ENCODE data around the gene TMED1. TPM values are rescaled to one million over a fixed set of nuclear protein-coding genes. Genes with fewer than 3 reads are reported as not detected.
A peak's percentile ranks its signal among the peaks of the same experiment; 100 is the strongest.

Gene TMED1
- total and polyA plus RNA-seq, 9 of the 15 experiments (the other 6 are each of a cell fraction or from before 2014, with no cell fraction given): 0.86 to 30.2 (median 23.5) TPM

- peak; percentile 53; the same call in 1 of the 2 replicates for TF ChIP-seq ZNF79 (CRISPR knock-in tag; IDR thresholded peaks at IDR 0.05; ENCODE audit: low read depth)
- TF ChIP-seq ZNF174 (CRISPR knock-in tag; IDR thresholded peaks at IDR 0.05): no peak
- TF ChIP-seq EHMT2 (IDR thresholded peaks at IDR 0.05): peak; percentile 35; the same call in 1 of the 2 replicates
- no peak for TF ChIP-seq ERF (CRISPR knock-in tag; IDR thresholded peaks at IDR 0.05)
- no peak for TF ChIP-seq GATAD2A (IDR thresholded peaks at IDR 0.05)
- peak; percentile 40; the same call in 1 of the 2 replicates for TF ChIP-seq ZNF175 (CRISPR knock-in tag; IDR thresholded peaks at IDR 0.05; ENCODE audit: low read depth)
- no peak for TF ChIP-seq HSF4 (CRISPR knock-in tag; IDR thresholded peaks at IDR 0.05; ENCODE audit: borderline replicate concordance)
- TF ChIP-seq RBM39 (optimal IDR thresholded peaks at IDR 0.05; ENCODE audit: low read depth, low read length): no peak
- TF ChIP-seq RNF2 (IDR thresholded peaks at IDR 0.05): peak; percentile 67; the same call in 1 of the 2 replicates
- peak; percentile 66 for TF ChIP-seq ETV1 (tag; conservative IDR thresholded peaks at IDR 0.05; ENCODE audit: low read depth)
- TF ChIP-seq ZNF583 (CRISPR knock-in tag; IDR thresholded peaks at IDR 0.05): peak; percentile 70; the same call in 1 of the 2 replicates
- TF ChIP-seq ZNF184 (CRISPR knock-in tag; IDR thresholded peaks at IDR 0.05): no peak
- no peak for TF ChIP-seq NFATC3 (IDR thresholded peaks at IDR 0.05)
These were observed 23.1 kb downstream of the TMED1 start (continued) for GRCh38 chr19:10812902-10813404.

GRCh38 chr19:10812196-10812595, 23.8 kb downstream of the TMED1 start:
- Histone ChIP-seq H3K27ac (ENCODE audit: extremely low read depth, low read depth, low read length) (peak overlapping the region; percentile 82), H3K4me2 (ENCODE audit: insufficient read depth, low read length) (peak overlapping the region; percentile 44; the same call in 1 of the 2 replicates), H3K79me2 (ENCODE audit: control insufficient read depth, insufficient read depth, low read length) (peaks cover 8% of the 10 kb centered on the region; the same call in 2 of the 3 replicates), H4K20me1 (replicated peaks; ENCODE audit: control insufficient read depth, insufficient read depth, low read length) (no peaks in the 10 kb centered on the region), H3K27me3 (ENCODE audit: control insufficient read depth in 2 of 2, insufficient read depth in 2 of 2, low read length in 2 of 2) (no peaks in the 10 kb centered on the region), H2AFZ (ENCODE audit: low read depth, low read length) (no peak overlapping the region), H3K4me1 (replicated peaks in 1 of 2; ENCODE audit: control insufficient read depth in 2 of 2, insufficient read depth in 2 of 2, low read length in 2 of 2) (peaks cover 48 to 71% of the 10 kb centered on the region in 2 experiments), H3K36me3 (ENCODE audit: control insufficient read depth, insufficient read depth, low read length) (peaks cover 77% of the 10 kb centered on the region; the same call in 2 of the 3 replicates), H3K9me3 (replicated peaks; ENCODE audit: control insufficient read depth, insufficient read depth, low read depth, low read length) (no peaks in the 10 kb centered on the region; the same call in 1 of the 2 replicates), H3K4me3 (no peak overlapping the region), H3K9ac (ENCODE audit: insufficient read depth in 1 of 2, low read depth in 2 of 2, low read length in 2 of 2) (peak overlapping the region; percentile 40 to 43), H3K9me1 (ENCODE audit: control insufficient read depth, insufficient read depth, low read length) (no peaks in the 10 kb centered on the region)
- FAIRE-seq: no peak
- intact Hi-C loops (cut with micrococcal nuclease): no loop called here
- 70% methylated on average over 13 of the region's 19 CpGs for WGBS (ENCODE audit: insufficient coverage, low coverage, missing lambda C conversion rate)
- peak in 3 of 4 experiments; percentile 34 to 48 (median 40) for DNase-seq (ENCODE audit: extremely low read depth in 1 of 4, low spot score in 3 of 4)
- CTCF ChIA-PET (ENCODE audit: low intra/inter-chr PET ratio): no interaction called here
- ATAC-seq: peak; percentile 18
- no TSS peak for BruUV-seq (replicated peaks)
- POLR2A ChIA-PET: interaction anchor here (0.6 to 2.0 kb wide), 3 partner anchors 8 to 23 kb away, joined by 4 to 5 read pairs (median 4); no protein-coding TSS in a partner anchor
- in situ Hi-C loops (cut with MboI): no loop called here
- no peak for TF ChIP-seq ZBTB34 (CRISPR knock-in tag; IDR thresholded peaks at IDR 0.05)
- no peak for TF ChIP-seq HNRNPH1 (optimal IDR thresholded peaks at IDR 0.05; ENCODE audit: low read depth, low read length)
- TF ChIP-seq NBN (IDR thresholded peaks at IDR 0.05; ENCODE audit: low read depth): no peak
- 0 out of 2 replicates have a peak, but pooled peaks have one; percentile 6 for TF ChIP-seq CXXC5 (CRISPR knock-in tag; IDR thresholded peaks at IDR 0.05)
- TF ChIP-seq ZNF316 (IDR thresholded peaks at IDR 0.05): peak; percentile 25; the same call in 1 of the 2 replicates
- TF ChIP-seq BCLAF1 (IDR thresholded peaks at IDR 0.05; ENCODE audit: borderline replicate concordance in 1 of 2, control insufficient read depth in 1 of 2, low read depth in 2 of 2, low read length in 1 of 2): no peak
- TF ChIP-seq C11orf30 (IDR thresholded peaks at IDR 0.05; ENCODE audit: low read depth): peak; percentile 56

Measured in K562 (cell line).